ENCODE results near the gene NDUFV1.

DNA sequence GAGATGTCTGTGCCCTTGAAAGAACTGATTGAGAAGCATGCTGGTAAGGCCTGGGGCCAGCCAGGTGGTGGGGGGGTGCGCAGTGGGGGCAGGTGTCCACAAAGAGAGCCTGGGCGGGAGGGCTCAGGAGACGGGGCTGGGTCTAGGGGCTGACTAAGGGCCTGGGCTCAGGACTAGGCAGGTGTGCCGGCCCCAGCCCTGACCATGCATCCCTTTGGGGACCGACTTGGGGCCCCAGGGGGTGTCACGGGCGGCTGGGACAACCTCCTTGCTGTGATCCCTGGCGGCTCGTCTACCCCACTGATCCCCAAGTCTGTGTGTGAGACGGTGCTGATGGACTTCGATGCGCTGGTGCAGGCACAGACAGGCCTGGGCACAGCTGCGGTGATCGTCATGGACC is 4.4 kb downstream of the NDUFV1 start:
- no peak for TF ChIP-seq CTCF (conservative IDR thresholded peaks at IDR 0.05)
- no peak for TF ChIP-seq ZFX (IDR thresholded peaks at IDR 0.05)
